ENCODE measurements around the gene SLC16A13.
"Not testable (repeated sequence)": the region's sequence is repeated elsewhere in the genome, so short reads cannot be mapped to it uniquely, and the experiment has no call there.

Gene SLC16A13, protein sequence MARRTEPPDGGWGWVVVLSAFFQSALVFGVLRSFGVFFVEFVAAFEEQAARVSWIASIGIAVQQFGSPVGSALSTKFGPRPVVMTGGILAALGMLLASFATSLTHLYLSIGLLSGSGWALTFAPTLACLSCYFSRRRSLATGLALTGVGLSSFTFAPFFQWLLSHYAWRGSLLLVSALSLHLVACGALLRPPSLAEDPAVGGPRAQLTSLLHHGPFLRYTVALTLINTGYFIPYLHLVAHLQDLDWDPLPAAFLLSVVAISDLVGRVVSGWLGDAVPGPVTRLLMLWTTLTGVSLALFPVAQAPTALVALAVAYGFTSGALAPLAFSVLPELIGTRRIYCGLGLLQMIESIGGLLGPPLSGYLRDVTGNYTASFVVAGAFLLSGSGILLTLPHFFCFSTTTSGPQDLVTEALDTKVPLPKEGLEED

DNA sequence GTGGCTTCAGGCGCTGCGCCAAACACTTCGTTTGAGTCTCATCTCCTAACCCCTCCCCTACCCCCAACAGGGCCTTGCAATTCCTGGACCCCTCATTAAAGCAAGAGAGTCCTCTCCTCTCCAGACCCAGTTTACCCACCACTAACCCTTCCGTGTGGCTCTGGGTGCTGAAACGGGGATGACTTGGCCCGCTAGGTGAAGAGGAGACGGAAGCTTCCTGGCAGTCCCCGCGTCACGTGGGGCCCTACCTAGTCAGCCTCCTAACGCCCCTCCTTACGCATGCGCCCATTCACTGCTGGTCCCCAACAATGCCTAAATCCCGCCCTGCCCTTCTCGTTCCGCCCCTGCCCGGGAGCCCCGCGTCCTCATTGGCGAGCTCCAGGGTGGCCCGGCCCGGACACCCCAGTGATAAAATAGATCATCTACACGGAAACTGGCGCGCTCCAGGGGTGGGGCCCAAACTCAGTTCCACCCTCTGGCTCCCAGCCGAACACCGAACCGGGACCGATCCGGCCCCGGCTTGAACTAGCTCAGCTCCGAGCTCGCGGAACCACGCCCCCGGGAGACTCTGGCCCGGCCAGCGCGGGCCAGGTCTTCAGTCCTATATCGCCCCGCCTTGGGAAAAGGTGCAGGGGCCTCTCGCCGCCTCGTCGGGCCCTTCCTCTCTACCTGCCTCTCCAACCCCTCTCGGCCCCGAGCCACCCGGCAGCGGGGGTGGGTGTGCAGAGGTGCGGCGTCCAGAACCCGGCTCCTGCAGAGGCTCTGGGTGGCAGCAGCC lies at the start of gene SLC16A13:
Gene SLC16A13, plus strand, starts transcription at position 425 of the 778 bp plus-strand sequence. CDS start 368 bp downstream, outside the sequence.
- peak; percentile 99 for DNase-seq

DNA sequence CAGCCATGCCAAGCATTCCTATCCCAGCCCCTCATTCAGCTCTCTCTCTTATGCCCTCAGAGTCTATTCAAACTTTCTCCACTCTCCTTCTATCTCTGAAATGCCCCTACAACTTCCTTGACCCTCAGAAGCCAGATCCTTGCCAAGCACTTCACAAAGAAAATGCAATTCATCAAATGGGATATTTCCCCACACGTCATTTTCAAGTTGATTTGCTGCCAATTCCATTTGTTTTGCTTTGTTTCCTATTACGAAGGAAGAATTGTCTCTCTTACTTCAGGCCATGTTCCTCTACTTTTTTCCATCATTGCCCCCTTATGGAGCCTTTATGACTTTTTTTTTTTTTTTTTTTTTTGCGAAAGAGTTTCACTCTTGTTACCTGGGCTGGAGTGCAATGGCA lies 49.1 kb upstream of the SLC16A13 start:
- DNase-seq: no peak

GRCh38 chr17:6989779-6990178 lies 46.0 kb upstream of the SLC16A13 start:
- DNase-seq: no peak

- DNase-seq: not testable (repeated sequence)
Measured at GRCh38 chr17:6993613-6994056, 42.2 kb upstream of the SLC16A13 start.

- DNase-seq: no peak
Measured at GRCh38 chr17:6994118-6994598, 41.7 kb upstream of the SLC16A13 start.

- no peak for DNase-seq
Measured at GRCh38 chr17:6994666-6995256, 41.1 kb upstream of the SLC16A13 start.

DNA sequence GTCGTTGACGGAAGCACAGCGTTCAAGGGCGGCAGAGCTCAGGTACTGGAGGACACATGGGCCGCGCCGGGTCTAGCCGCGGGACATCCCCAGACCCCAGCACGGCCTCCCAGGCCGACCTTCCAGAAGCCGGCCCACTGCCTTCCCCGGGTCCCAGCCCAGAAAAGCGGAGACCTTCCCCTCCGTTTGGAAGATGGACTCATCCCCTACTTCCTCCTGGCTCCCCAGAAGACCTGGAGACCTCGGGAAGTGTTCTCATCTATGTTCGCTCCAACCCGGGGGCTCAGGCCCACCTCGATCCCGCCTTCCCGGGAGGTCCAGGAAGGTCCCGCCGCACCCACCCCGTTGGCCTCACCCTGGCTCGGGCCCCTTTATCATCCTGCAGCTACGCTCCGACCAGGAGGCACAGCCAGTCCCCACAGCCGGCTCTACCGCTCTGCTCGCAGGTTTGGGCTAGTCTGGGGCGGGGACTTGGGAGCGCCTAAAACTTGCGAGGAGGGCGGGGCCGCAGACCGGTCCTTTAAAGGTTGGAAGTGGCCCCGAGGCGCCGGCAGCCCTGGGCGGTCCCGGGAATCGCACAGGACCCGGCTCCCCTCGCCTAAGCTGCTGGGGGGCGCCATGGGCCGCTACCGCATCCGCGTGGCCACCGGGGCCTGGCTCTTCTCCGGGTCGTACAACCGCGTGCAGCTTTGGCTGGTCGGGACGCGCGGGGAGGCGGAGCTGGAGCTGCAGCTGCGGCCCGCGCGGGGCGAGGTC lies 40.1 kb upstream of the SLC16A13 start, which contains the start of gene ALOX12:
Gene ALOX12, plus strand, starts transcription at position 550 of the 756 bp plus-strand sequence. Its CDS starts 69 bp downstream, at position 619.
- no peak for DNase-seq

- no peak for DNase-seq
Measured at GRCh38 chr17:6996256-6997011, 39.4 kb upstream of the SLC16A13 start.

GRCh38 chr17:6997171-6997570 lies 38.6 kb upstream of the SLC16A13 start:
- no peak for DNase-seq

GRCh38 chr17:6998855-6999508 lies 36.8 kb upstream of the SLC16A13 start:
- no peak for DNase-seq

DNA sequence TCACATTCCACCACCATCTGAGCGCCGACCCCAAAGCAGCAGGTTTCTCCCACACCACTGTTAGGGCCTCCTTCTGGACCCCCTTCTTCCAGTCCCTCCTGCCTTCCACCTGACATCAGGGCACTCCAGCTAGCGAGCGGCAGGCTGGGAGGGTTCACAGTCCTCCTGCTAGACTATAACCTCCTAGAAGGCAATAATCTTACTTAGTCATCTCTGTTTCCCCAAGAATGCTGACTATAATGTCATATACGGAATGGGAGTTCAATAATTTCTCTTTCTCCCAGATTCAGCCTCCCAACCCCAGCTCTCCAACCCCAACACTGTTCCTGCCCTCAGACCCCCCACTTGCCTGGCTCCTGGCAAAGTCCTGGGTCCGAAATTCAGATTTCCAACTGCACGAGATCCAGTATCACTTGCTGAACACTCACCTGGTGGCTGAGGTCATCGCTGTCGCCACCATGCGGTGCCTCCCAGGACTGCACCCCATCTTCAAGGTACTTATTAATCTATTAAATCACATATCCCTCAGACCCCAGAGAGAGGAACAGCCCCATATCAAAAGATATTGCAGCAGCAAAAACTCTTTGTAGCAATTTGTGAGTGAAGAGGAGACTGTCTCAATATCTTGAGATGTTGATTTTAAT lies 34.4 kb upstream of the SLC16A13 start:
- DNase-seq: peak; percentile 39

DNA sequence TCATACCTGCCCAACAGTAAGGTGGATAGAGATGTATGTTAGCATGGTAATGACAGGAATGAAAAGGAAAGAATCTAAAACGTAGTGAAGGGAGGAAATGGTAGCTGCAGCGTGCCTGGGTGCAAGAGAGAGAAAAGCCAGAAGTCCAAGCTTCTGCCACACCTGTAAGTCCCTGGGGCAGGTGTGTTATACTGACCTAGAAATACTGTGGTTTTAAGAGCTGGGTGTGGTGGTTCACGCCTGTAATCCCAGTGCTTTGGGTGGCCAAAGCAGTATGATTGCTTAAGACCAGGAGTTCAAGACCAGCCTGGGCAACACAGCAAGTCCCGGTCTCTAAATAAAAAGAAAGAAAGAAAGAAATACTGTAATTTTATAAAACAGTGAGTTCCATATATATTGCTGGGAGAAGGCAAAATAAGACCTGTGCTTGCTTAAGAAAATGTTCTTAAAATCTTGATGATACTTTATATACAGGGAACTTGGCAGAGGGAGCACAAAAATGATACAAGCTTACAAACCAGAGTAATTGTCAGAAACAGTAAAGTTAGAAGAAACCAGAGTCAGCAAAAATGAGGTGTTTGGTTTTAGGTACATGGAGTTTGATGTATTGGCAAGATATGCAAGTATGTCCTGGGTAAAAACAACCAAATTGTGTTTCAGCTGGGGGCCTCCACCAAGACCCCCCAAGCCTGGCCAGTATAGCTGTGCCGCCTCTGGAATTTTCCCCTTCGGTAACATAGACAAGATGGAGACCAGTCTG lies 33.3 kb upstream of the SLC16A13 start:
- DNase-seq: no peak

DNA sequence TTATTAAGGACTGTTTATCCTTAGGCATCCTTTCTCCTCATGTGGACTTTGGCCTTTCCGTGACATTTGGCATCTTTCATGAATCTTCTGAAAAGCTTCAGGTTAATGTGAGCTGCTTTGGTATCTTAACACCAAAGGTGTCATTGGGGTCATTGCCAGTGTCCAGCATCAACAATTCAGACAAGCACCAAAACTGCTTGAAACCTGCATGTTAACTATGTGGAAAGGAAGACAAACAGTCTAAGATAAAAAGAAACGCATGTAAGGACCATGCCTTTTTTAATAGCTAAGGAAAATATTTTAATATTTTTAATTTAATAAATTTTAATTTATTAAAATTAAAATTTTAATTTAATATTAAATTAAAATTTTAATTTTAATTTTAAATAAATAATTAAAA lies 32.1 kb upstream of the SLC16A13 start:
- no peak for DNase-seq

DNA sequence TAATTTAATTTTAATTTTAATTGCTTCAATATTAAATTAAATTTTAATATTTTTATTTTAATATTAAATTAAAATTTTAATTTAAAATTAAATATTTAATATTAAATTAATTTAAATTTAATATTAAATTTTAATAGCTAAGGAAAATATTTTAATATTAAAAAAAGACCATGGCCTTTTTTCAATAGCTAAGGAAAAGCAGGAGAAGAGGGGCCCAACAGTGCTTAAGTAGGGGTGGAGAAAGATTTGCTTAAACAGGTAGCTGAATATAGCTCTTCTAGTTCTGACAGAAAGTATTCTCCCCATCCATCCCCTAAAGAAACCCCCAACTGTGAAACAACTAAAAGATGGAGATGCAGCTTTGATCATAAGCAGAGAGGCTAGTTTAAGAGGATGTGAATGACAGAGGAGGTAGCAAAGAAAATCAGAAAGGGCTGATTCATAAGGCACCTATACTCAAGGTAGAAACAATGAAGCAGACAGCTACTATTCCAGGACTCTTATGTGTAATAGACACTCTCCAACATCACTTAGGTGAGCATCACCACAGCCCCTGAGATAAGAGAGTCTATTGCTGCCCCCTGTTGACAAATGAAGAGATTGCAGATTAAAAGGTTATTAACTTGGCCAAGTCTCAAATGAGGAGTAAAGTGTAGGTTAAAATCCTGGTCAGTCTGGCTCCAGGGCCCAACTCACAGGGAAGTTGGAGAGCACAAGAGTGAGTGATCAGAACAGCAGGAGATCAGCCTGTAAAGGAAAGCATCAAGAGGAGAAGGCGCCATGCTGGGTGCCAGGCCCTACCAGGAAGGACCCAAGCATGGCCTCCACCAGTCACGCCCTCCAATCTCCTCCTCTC lies 31.2 kb upstream of the SLC16A13 start:
- DNase-seq: peak; percentile 26

- DNase-seq: no peak
Measured at GRCh38 chr17:7005716-7006115, 30.1 kb upstream of the SLC16A13 start.

DNA sequence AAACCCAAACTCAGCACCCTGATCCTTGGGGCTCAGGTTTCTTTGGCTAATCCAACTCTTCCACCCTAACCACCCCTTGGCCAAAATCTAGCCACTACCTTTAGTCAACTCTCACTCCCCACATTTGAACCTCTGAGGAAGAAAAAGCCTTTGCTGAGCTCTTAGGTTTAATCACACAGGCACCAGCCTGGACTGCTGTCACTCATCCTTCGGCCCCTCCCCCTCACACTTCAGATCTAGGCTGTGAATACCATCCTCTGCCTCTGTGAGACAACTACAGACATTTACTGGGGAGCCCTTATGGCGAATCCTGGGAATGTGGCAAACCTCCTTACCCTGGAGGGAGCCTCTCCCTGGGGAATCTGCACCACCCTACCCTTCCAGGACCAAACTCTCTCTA lies 28.7 kb upstream of the SLC16A13 start:
- no peak for DNase-seq

DNA sequence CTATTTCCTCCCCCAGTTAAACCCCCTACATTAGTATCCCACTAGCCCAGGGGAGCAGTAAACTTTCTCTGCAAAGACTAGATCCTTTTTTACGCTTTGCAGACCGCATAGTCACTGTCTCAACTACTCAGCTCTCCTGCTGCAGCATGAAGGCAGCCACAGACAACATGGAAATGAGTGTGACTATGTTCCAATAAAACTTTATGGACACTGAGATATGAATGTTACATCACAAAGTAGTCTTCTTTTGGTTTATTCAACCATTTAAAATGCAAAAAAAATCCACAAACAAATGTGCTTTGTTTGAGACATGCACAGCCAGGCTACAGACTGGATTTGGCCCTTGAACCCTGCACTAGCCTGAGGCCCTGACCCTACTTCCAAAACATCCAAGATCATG lies 25.3 kb upstream of the SLC16A13 start:
- DNase-seq: no peak

GRCh38 chr17:7011415-7011814 lies 24.4 kb upstream of the SLC16A13 start:
- DNase-seq: no peak

- DNase-seq: no peak
Measured at GRCh38 chr17:7011942-7012254, 23.9 kb upstream of the SLC16A13 start.
